Caco-2 (cell line): ENCODE results near the gene NAA15. TPM values are rescaled to one million over a fixed set of nuclear protein-coding genes. Genes with fewer than 3 reads are reported as not detected.

Experiments
- BruUV-seq: library from RNA; stranded (reverse); fragments of 400-500 nt; replicated peaks from 2 replicates; lab custom pipeline; 2021; lab: Mats Ljungman, UMichigan
- CTCF ChIA-PET: fragments of 300-600 bp; sonication (Branson Sonifier 250); formaldehyde crosslinking; loops from one replicate; lab custom pipeline; 2022; ENCODE audit warnings: antibody characterized with exemption; lab: Charles Lee
- POLR2A ChIA-PET: fragments of 300-600 bp; sonication (Branson Sonifier 250); formaldehyde crosslinking; loops from one replicate; lab custom pipeline; 2022; ENCODE audit warnings: antibody characterized with exemption; lab: Charles Lee
- DNase-seq, 2 experiments: peaks; one replicate each; pipeline versions ENCODE4 v3.0.0 to v3.0.0-alpha.2; 2020 to 2022
- H3K27me3 ChIP-seq: replicated peaks from 2 replicates; pipeline ENCODE4 v1.6.0; 2011; ENCODE audit warnings: low read length; ENCODE audit not compliant: control insufficient read depth, insufficient read depth
- H3K36me3 ChIP-seq: 2 replicates; pipeline ENCODE4 v1.5.1; 2011; ENCODE audit warnings: low read length; ENCODE audit not compliant: control insufficient read depth, insufficient read depth
- H3K4me1 ChIP-seq: fragments of 250-450 bp; sonication (Bioruptor Pico); 2 replicates; pipeline ENCODE4 v1.5.1; 2020; ENCODE audit warnings: mild to moderate bottlenecking
- H3K4me3 ChIP-seq: 2 replicates; pipeline ENCODE4 v1.5.1; 2011; ENCODE audit warnings: low read depth, mild to moderate bottlenecking, control low read depth, low read length
- H3K9me3 ChIP-seq: fragments of 250-450 bp; sonication (Bioruptor Pico); 2 replicates; pipeline ENCODE4 v1.5.1; 2020; ENCODE audit warnings: mild to moderate bottlenecking, moderate library complexity
- H3K27ac Mint-ChIP-seq: one replicate; pipeline ENCODE4 v1.8.0; 2022; ENCODE audit warnings: mixed read lengths; ENCODE audit not compliant: unreplicated experiment
- H3K27me3 Mint-ChIP-seq: one replicate; pipeline ENCODE4 v1.8.0; 2022; ENCODE audit warnings: mixed read lengths; ENCODE audit not compliant: insufficient read depth, unreplicated experiment
- H3K36me3 Mint-ChIP-seq: one replicate; pipeline ENCODE4 v1.8.0; 2022; ENCODE audit warnings: mild to moderate bottlenecking, mixed read lengths; ENCODE audit not compliant: insufficient read depth, unreplicated experiment
- H3K4me1 Mint-ChIP-seq: one replicate; pipeline ENCODE4 v1.8.0; 2022; ENCODE audit warnings: low read depth, mixed read lengths; ENCODE audit not compliant: unreplicated experiment
- H3K4me3 Mint-ChIP-seq: one replicate; pipeline ENCODE4 v1.8.0; 2022; ENCODE audit warnings: mild to moderate bottlenecking, moderate library complexity, mixed read lengths; ENCODE audit not compliant: unreplicated experiment
- H3K9me3 Mint-ChIP-seq: one replicate; pipeline ENCODE4 v1.8.0; 2022; ENCODE audit warnings: mixed read lengths; ENCODE audit not compliant: unreplicated experiment
- CTCF ChIP-seq, 2 experiments: fragments of 200-600 bp in 1 of 2; IDR thresholded peaks; 1 replicate in 1 of 2; 2 replicates in 1 of 2; pipeline versions ENCODE4 v1.5.1 to v1.8.0; 2011 to 2022; ENCODE audit warnings: antibody characterized with exemption in 1 of 2, control low read depth in 1 of 2, inconsistent platforms in 1 of 2, low read depth in 1 of 2, low read length in 1 of 2, mild to moderate bottlenecking in 1 of 2, moderate library complexity in 1 of 2; ENCODE audit not compliant: insufficient read depth in 1 of 2, severe bottlenecking in 1 of 2, unreplicated experiment in 1 of 2
- intact Hi-C: fragments of 100-400 bp; cut with micrococcal nuclease; formaldehyde crosslinking; loops from one replicate; pipeline ENCODE4 v1.10.0; 2022; ENCODE audit not compliant: unreplicated experiment
- total RNA-seq: library from RNA; stranded (reverse); gene quantifications from 2 replicates; pipeline ENCODE4 v1.2.3, GENCODE V29; 2022

NAA15 gene
- total RNA-seq, 1 experiment from 2014 or later: 63.1 TPM

DNA sequence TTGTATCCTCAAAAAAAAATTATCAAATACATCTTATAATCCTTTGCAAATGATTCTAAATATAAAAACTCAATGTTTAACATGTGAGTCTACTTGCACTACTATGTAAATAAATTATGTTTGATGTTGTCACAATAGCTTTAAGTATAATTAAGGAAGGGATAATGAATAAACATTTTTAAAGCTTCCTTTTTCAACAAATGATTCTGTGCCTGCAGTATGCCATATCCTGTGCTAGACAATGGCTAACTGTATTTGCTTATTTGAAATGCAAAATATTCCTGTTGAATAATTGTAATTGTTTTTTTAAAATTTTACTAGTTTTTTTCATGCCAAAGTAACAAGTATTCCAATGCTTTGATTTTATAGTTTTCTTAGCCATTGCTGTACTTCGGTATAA, 60.0 kb downstream of the NAA15 start:
- H3K4me1 Mint-ChIP-seq: no peaks in the 10 kb centered on the region
- Histone ChIP-seq H3K36me3 (peaks cover 1% of the 10 kb centered on the region; the same call in 1 of the 2 replicates), H3K4me3 (no peak overlapping the region), H3K27me3 (no peaks in the 10 kb centered on the region), H3K9me3 (no peaks in the 10 kb centered on the region), H3K4me1 (no peaks in the 10 kb centered on the region)
- H3K4me3 Mint-ChIP-seq: no peak overlapping the region
- H3K27ac Mint-ChIP-seq: no peak overlapping the region
- intact Hi-C loops: no loop called here
- no peaks in the 10 kb centered on the region for H3K9me3 Mint-ChIP-seq
- ChIA-PET POLR2A (no interaction called here), CTCF (no interaction called here)
- DNase-seq: no peak
- no peaks in the 10 kb centered on the region for H3K27me3 Mint-ChIP-seq
- no TSS peak for BruUV-seq
- H3K36me3 Mint-ChIP-seq: peaks cover 49% of the 10 kb centered on the region
- TF ChIP-seq CTCF (IDR thresholded peaks at IDR 0.05; ENCODE audit: insufficient read depth in 1 of 2, low read depth in 1 of 2, low read length in 1 of 2, severe bottlenecking in 1 of 2, unreplicated experiment in 1 of 2): no peak

DNA sequence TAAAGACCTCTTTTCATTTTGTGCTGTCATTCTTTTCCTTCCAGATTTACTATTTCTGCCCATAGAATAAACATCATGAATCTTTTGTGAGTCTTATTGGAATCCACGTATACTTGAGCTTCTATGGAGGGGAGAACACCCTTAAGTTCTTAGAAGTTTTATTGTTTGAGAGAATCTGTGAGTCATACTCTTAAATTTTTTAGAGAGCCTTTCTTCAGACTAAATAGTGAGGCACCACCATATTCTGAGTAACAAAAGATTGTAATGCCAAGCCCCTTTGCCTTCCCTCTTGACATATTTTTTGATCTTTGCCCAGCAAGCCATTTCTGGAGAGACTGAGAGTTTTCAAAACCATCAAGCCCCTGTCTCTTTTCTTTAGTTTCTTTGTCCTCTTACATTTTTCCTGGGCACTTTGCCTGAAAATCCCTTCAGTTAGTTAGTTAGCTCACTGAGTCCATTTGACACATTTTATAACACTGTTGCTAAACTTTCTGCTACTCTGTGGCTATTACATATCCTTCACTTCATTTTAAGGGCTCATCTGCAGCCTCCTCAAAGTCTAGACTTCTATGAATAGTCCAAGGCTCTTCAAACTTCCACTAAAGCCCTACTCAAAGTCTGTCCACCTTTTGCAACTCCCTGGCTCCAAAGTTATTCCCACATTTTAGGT, 66.3 kb downstream of the NAA15 start:
- no peaks in the 10 kb centered on the region for H3K4me1 ChIP-seq
- no peak overlapping the region for H3K27ac Mint-ChIP-seq

GRCh38 chr4:139368998-139369397, 67.7 kb downstream of the NAA15 start:
- intact Hi-C loops: no loop called here
- H3K27me3 Mint-ChIP-seq: no peaks in the 10 kb centered on the region
- Histone ChIP-seq H3K4me1 (no peaks in the 10 kb centered on the region), H3K4me3 (no peak overlapping the region), H3K9me3 (no peaks in the 10 kb centered on the region), H3K27me3 (no peaks in the 10 kb centered on the region), H3K36me3 (no peaks in the 10 kb centered on the region)
- BruUV-seq: no TSS peak
- TF ChIP-seq CTCF (IDR thresholded peaks at IDR 0.05; ENCODE audit: insufficient read depth in 1 of 2, low read depth in 1 of 2, low read length in 1 of 2, severe bottlenecking in 1 of 2, unreplicated experiment in 1 of 2): no peak
- ChIA-PET POLR2A (no interaction called here), CTCF (no interaction called here)
- no peaks in the 10 kb centered on the region for H3K9me3 Mint-ChIP-seq
- H3K36me3 Mint-ChIP-seq: peaks cover 71% of the 10 kb centered on the region
- DNase-seq: no peak
- H3K4me1 Mint-ChIP-seq: no peaks in the 10 kb centered on the region
- H3K4me3 Mint-ChIP-seq: no peak overlapping the region
- H3K27ac Mint-ChIP-seq: no peak overlapping the region

More for the DNA sequence above, 66.3 kb downstream of the NAA15 start:
- Mint-ChIP-seq H3K27me3 (no peaks in the 10 kb centered on the region), H3K9me3 (no peaks in the 10 kb centered on the region), H3K4me1 (no peaks in the 10 kb centered on the region), H3K4me3 (no peak overlapping the region), H3K36me3 (peaks cover 66% of the 10 kb centered on the region)
- Histone ChIP-seq H3K27me3 (no peaks in the 10 kb centered on the region), H3K4me3 (no peak overlapping the region), H3K9me3 (no peaks in the 10 kb centered on the region), H3K36me3 (peaks cover 1% of the 10 kb centered on the region; the same call in 1 of the 2 replicates)
- CTCF ChIA-PET: no interaction called here
- POLR2A ChIA-PET: no interaction called here
- intact Hi-C loops: no loop called here
- no peak for DNase-seq
- no peak for TF ChIP-seq CTCF (IDR thresholded peaks at IDR 0.05; ENCODE audit: insufficient read depth in 1 of 2, low read depth in 1 of 2, low read length in 1 of 2, severe bottlenecking in 1 of 2, unreplicated experiment in 1 of 2)
- BruUV-seq: no TSS peak
